ENCODE measurements around the gene SEMA6C.
"Not testable (repeated sequence)": the region's sequence is repeated elsewhere in the genome, so short reads cannot be mapped to it uniquely, and the experiment has no call there.

The SEMA6C gene

DNA sequence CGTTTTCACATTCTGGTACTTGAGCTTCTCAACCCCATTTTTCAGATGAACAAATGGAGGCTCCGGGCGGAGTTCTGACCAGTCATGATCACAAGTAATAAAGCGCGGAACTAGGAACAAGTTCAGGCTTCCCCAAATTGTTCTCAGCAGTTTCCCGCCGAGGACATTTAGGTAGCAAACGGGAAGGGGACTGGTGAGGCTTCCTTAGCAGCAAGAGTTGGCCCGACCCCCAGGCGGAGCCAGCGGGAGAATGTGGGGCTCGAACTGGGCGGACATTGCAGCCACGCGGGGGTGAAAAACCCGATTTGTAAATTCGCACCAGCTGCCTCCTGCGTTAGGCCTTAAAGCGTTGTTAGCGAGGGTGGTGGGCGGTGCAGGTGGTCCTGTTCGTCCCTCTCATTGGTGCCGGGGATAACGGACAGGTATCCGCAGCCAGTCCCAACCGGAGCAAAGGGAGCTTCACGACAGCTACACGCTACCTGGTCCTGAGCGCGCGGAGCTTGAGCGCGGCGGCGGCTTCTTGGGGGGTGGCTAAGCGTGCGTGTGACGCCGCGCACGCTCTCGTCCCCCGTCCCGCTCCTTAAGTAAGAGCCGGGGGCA is 15.3 kb downstream of the SEMA6C start:
- DNase-seq (ENCODE audit: low read depth in 2 of 3, low spot score in 2 of 3) = peak; percentile 56 to 59 (median 58)

DNA sequence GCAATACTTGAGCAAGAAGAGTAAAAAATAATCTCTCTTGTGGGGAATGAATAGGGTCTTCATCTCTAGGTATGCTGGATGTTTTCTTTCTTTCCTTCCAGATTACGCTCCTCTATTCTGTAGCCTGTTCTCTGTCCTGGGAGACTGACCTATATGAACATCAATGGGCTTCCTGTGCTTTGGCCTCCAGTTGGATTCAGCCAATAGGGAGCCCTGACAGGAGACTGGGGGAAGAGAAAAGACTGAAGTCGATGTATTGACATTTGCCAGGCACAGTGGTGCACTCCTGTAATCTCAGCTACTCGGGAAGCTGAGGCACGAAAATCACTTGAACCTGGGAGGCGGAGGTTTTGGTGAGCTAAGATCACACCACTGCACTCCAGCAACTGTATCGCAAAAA is 17.6 kb downstream of the SEMA6C start:
- no peak for DNase-seq (ENCODE audit: low read depth in 2 of 3, low spot score in 2 of 3)

DNA sequence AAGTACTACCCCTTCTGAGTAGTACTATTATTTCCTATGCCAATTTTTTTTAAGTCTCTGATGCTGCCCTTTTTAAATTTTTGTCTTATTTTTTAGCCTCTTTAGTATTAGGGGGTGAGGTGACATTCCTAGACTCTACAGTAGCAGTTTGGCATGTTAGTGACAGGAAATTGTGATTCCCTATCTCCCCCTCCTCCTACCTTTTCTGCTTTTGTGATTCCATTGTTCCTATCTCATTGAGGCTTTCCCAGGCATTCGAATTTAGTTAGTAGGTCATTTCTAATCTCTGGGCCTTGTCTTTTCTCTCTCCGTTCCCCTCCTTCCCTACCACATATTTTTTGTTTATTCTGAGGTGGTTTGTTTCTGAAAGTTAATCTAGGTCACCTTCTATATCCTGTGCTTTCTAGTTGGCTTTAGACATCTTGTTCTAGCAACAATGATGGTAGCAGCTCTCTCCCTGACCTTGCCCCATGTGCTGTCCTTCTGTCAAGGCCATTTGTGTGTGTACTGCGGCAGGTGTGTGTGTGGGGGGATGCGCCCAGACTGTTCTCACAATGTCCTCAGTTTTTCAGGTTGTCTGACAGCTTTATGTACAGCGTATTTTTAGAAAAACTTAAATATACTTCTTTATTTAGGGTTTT is 21.5 kb downstream of the SEMA6C start:
- DNase-seq (ENCODE audit: low read depth in 2 of 3, low spot score in 2 of 3) = no peak

DNA sequence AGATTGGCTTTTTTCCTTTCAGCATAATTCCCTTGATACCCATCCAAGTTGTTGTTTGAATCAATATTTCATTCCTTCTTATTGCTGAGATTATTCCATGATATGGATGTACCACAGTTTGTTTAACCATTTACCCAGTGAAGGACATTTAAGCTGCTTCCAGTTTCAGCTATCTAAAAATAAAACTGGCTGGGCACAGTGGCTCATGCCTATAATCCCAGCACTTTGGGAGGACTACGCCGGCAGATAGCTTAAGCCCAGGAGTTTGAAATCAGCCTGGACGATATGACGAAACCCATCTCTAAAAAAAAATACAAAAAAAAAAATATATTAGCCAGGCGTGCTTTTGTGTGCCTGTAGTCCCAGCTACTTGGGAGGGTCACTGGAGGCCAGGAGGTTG is 32.6 kb downstream of the SEMA6C start:
- DNase-seq (ENCODE audit: low read depth in 2 of 3, low spot score in 2 of 3) = no peak

DNA sequence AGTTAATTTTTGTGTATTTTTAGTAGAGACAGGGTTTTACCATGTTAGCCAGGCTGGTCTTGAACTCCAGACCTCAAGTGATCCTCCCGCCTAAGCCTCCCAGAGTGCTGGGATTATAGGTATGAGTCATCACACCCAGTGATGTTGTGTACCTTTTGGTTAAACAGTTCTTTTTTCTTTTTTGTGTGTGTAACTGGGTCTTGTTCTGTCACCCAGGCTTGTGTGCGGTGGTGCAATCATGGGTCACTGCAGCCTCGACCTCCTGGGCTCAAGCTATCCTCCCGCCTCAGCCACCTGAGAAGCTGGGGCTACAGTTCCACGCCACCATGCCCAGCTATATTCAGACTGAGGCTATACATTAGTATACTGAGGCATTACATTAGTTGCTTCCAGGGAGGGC is 38.1 kb downstream of the SEMA6C start:
- no peak for DNase-seq (ENCODE audit: low read depth in 2 of 3, low spot score in 2 of 3)

DNA sequence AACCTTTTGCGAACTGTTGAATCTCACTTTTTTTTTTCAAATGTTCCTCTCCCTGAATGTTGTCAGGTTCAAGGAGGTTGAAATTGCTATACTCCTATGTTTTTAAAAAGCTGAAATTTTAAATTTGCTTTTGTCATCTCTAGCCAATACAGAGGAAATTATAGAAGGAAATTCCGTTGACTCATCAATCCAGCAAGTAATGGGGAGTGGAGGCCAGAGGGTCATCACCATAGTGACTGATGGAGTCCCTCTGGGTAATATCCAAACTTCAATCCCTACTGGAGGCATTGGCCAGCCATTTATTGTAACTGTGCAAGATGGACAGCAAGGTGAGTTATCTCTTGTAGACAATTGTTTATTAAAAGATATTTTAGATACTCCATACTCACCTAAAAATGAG is 39.5 kb downstream of the SEMA6C start:
- DNase-seq (ENCODE audit: low read depth in 2 of 3, low spot score in 2 of 3) = no peak

DNA sequence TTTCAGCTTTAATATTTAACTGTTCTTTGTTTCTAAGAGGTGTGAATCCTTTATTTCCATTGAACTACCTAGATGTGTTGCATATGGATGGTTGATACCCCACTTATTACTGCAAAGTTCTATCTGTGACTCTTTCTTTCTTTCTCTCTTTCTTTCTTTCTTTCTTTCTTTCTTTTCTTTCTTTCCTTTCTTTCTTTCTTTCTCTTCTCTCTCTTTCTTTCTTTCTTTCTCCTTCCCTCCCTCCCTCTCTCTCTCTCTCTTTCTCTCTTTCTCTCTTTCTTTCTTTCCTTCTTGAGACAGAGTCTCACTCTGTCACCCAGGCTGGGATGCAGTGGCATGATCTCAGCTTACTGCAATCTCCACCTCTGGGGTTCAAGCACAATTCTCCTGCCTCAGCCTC is 41.8 kb downstream of the SEMA6C start:
- DNase-seq (ENCODE audit: low read depth in 2 of 3, low spot score in 2 of 3) = no peak

DNA sequence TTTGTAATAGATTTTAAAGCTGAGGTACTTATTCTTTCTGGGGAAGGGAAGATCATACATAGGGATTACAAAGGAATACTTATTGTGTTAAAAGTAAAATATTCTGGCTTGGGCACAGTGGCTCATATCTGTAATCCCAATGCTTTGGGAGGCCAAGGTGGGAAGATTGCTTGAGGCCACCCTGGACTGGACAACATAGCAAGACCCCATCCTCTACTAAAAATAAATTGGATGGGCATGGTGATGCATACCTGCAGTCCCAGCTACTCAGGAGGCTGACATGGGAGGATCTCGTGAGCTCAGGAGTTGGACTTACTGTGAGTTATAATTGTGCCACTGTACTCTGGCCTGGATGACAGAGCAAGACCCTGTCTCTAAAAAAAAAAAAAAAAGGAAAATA is 48.3 kb downstream of the SEMA6C start:
- DNase-seq (ENCODE audit: low read depth in 2 of 3, low spot score in 2 of 3) = no peak

DNA sequence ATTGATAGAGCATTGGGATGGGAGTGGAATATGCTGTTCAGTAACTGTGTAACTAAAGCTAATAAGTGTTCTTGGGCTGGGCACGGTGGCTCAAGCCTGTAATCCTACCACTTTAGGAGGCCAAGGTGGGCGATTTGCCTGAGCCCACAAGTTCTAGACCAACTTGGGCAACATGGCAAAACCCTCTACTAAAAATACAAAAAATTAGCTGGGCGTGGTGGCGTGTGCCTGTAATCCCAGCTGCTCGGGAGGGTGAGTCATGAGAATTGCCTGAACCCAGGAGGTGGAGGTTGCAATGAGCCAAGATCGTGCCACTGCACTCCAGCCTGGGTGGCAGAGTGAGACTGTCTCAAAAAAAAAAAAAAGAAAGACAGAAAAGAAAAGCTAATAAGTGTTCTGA is 49.0 kb downstream of the SEMA6C start:
- DNase-seq (ENCODE audit: low read depth in 2 of 3, low spot score in 2 of 3) = not testable (repeated sequence)

DNA sequence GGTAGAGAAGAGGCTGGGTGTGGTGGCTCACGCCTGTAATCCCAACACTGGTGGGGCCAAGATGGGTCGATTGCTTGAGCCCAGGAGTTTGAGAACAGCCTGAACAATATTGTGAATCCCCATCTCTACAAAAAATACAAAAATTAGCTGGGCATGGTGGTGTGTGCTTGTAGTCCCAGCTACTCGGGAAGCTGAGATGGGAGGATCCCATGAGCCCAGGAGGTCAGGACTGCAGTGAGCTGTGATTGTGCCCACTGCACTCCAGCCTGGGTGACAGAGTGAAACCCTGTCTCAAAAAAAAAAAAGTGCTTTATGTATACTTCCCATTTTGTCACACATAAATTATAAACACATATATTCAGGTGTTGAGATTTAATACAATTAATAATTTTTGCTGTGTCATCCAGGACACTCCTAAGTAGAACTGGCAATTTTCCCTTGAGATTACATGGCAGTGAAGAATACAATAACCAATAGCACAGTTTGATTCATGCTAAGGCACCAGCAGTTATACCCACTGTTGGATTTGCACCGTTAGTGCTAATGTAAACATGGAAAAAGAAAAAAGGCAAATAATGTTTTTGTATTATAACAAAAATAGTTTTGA is 60.4 kb downstream of the SEMA6C start:
- DNase-seq (ENCODE audit: low read depth in 2 of 3, low spot score in 2 of 3) = no peak
